ENCODE measurements around the gene RASSF7.

RASSF7 gene

GRCh38 chr11:598005-598680 is 37.4 kb downstream of the RASSF7 start:
- 95 to 97% methylated on average over 30 of the region's 30 CpGs for WGBS, 2 experiments
- Histone ChIP-seq H3K36me3 (ENCODE audit: control insufficient read depth, insufficient read depth, low read length) (peaks cover 64% of the 10 kb centered on the region), H3K9me3 (ENCODE audit: control insufficient read depth, low read length) (no peaks in the 10 kb centered on the region), H3K4me3 (ENCODE audit: insufficient read depth, low read depth, low read length) (no peak overlapping the region), H3K4me1 (ENCODE audit: control insufficient read depth, insufficient read depth, low read length) (no peaks in the 10 kb centered on the region), H3K27ac (ENCODE audit: insufficient read depth, low read depth, low read length, poor library complexity, severe bottlenecking) (no peak overlapping the region), H3K27me3 (ENCODE audit: control insufficient read depth, insufficient read depth, low read length, poor library complexity, severe bottlenecking) (no peaks in the 10 kb centered on the region)

- no peaks in the 10 kb centered on the region for H3K27me3 ChIP-seq (ENCODE audit: control insufficient read depth, insufficient read depth, low read length, poor library complexity, severe bottlenecking)
- no peak overlapping the region for H3K4me3 ChIP-seq (ENCODE audit: insufficient read depth, low read depth, low read length)
- no peak overlapping the region for H3K27ac ChIP-seq (ENCODE audit: insufficient read depth, low read depth, low read length, poor library complexity, severe bottlenecking)
- H3K9me3 ChIP-seq (ENCODE audit: control insufficient read depth, low read length), result no peaks in the 10 kb centered on the region
- H3K4me1 ChIP-seq (ENCODE audit: control insufficient read depth, insufficient read depth, low read length), result no peaks in the 10 kb centered on the region
- 94 to 96% methylated on average over 23 of the region's 23 CpGs for WGBS, 2 experiments
- peaks cover 50% of the 10 kb centered on the region for H3K36me3 ChIP-seq (ENCODE audit: control insufficient read depth, insufficient read depth, low read length)
Observed at GRCh38 chr11:601573-602245, 40.9 kb downstream of the RASSF7 start.

- H3K27me3 ChIP-seq (ENCODE audit: control insufficient read depth, insufficient read depth, low read length, poor library complexity, severe bottlenecking), result no peaks in the 10 kb centered on the region
- H3K9me3 ChIP-seq (ENCODE audit: control insufficient read depth, low read length), result no peaks in the 10 kb centered on the region
- no peaks in the 10 kb centered on the region for H3K4me1 ChIP-seq (ENCODE audit: control insufficient read depth, insufficient read depth, low read length)
- no peak overlapping the region for H3K27ac ChIP-seq (ENCODE audit: insufficient read depth, low read depth, low read length, poor library complexity, severe bottlenecking)
- no peak overlapping the region for H3K4me3 ChIP-seq (ENCODE audit: insufficient read depth, low read depth, low read length)
- WGBS, 2 experiments, result 93 to 95% methylated on average over 13 of the region's 13 CpGs
- peaks cover 60% of the 10 kb centered on the region for H3K36me3 ChIP-seq (ENCODE audit: control insufficient read depth, insufficient read depth, low read length)
Observed at GRCh38 chr11:603154-603553, 42.4 kb downstream of the RASSF7 start.

GRCh38 chr11:605286-606129 is 44.7 kb downstream of the RASSF7 start:
- Histone ChIP-seq H3K4me3 (ENCODE audit: insufficient read depth, low read depth, low read length) (no peak overlapping the region), H3K9me3 (ENCODE audit: control insufficient read depth, low read length) (no peaks in the 10 kb centered on the region), H3K4me1 (ENCODE audit: control insufficient read depth, insufficient read depth, low read length) (no peaks in the 10 kb centered on the region), H3K36me3 (ENCODE audit: control insufficient read depth, insufficient read depth, low read length) (peaks cover 64% of the 10 kb centered on the region), H3K27me3 (ENCODE audit: control insufficient read depth, insufficient read depth, low read length, poor library complexity, severe bottlenecking) (no peaks in the 10 kb centered on the region), H3K27ac (ENCODE audit: insufficient read depth, low read depth, low read length, poor library complexity, severe bottlenecking) (no peak overlapping the region)
- WGBS, 2 experiments, result 95 to 97% methylated on average over 33 of the region's 33 CpGs

- Histone ChIP-seq H3K27me3 (ENCODE audit: control insufficient read depth, insufficient read depth, low read length, poor library complexity, severe bottlenecking) (no peaks in the 10 kb centered on the region), H3K9me3 (ENCODE audit: control insufficient read depth, low read length) (no peaks in the 10 kb centered on the region), H3K27ac (ENCODE audit: insufficient read depth, low read depth, low read length, poor library complexity, severe bottlenecking) (no peak overlapping the region), H3K4me1 (ENCODE audit: control insufficient read depth, insufficient read depth, low read length) (no peaks in the 10 kb centered on the region), H3K4me3 (ENCODE audit: insufficient read depth, low read depth, low read length) (no peak overlapping the region), H3K36me3 (ENCODE audit: control insufficient read depth, insufficient read depth, low read length) (peaks cover 59% of the 10 kb centered on the region)
- WGBS, 2 experiments, result 95 to 97% methylated on average over 19 of the region's 19 CpGs
Observed at GRCh38 chr11:606245-606644, 45.5 kb downstream of the RASSF7 start.

- H3K4me3 ChIP-seq (ENCODE audit: insufficient read depth, low read depth, low read length), result no peak overlapping the region
- 96 to 97% methylated on average over 35 of the region's 35 CpGs for WGBS, 2 experiments
- peaks cover 53% of the 10 kb centered on the region for H3K36me3 ChIP-seq (ENCODE audit: control insufficient read depth, insufficient read depth, low read length)
Observed at GRCh38 chr11:607020-607780, 46.4 kb downstream of the RASSF7 start.

GRCh38 chr11:607971-608659 is 47.3 kb downstream of the RASSF7 start:
- Histone ChIP-seq H3K4me3 (ENCODE audit: insufficient read depth, low read depth, low read length) (no peak overlapping the region), H3K27me3 (ENCODE audit: control insufficient read depth, insufficient read depth, low read length, poor library complexity, severe bottlenecking) (no peaks in the 10 kb centered on the region), H3K36me3 (ENCODE audit: control insufficient read depth, insufficient read depth, low read length) (peaks cover 53% of the 10 kb centered on the region), H3K9me3 (ENCODE audit: control insufficient read depth, low read length) (no peaks in the 10 kb centered on the region), H3K4me1 (ENCODE audit: control insufficient read depth, insufficient read depth, low read length) (no peaks in the 10 kb centered on the region), H3K27ac (ENCODE audit: insufficient read depth, low read depth, low read length, poor library complexity, severe bottlenecking) (no peak overlapping the region)
- WGBS, 2 experiments, result 95 to 96% methylated on average over 45 of the region's 45 CpGs

More at GRCh38 chr11:607020-607780, 46.4 kb downstream of the RASSF7 start:
- Histone ChIP-seq H3K4me1 (ENCODE audit: control insufficient read depth, insufficient read depth, low read length) (no peaks in the 10 kb centered on the region), H3K9me3 (ENCODE audit: control insufficient read depth, low read length) (no peaks in the 10 kb centered on the region), H3K27ac (ENCODE audit: insufficient read depth, low read depth, low read length, poor library complexity, severe bottlenecking) (no peak overlapping the region), H3K27me3 (ENCODE audit: control insufficient read depth, insufficient read depth, low read length, poor library complexity, severe bottlenecking) (no peaks in the 10 kb centered on the region)

GRCh38 chr11:608791-609251 is 48.1 kb downstream of the RASSF7 start:
- no peaks in the 10 kb centered on the region for H3K4me1 ChIP-seq (ENCODE audit: control insufficient read depth, insufficient read depth, low read length)
- no peak overlapping the region for H3K27ac ChIP-seq (ENCODE audit: insufficient read depth, low read depth, low read length, poor library complexity, severe bottlenecking)
- 94% methylated on average over 28 of the region's 28 CpGs for WGBS, 2 experiments
- H3K9me3 ChIP-seq (ENCODE audit: control insufficient read depth, low read length), result no peaks in the 10 kb centered on the region
- peaks cover 52% of the 10 kb centered on the region for H3K36me3 ChIP-seq (ENCODE audit: control insufficient read depth, insufficient read depth, low read length)
- H3K27me3 ChIP-seq (ENCODE audit: control insufficient read depth, insufficient read depth, low read length, poor library complexity, severe bottlenecking), result no peaks in the 10 kb centered on the region
- H3K4me3 ChIP-seq (ENCODE audit: insufficient read depth, low read depth, low read length), result no peak overlapping the region

- Histone ChIP-seq H3K27me3 (ENCODE audit: control insufficient read depth, insufficient read depth, low read length, poor library complexity, severe bottlenecking) (no peaks in the 10 kb centered on the region), H3K9me3 (ENCODE audit: control insufficient read depth, low read length) (no peaks in the 10 kb centered on the region), H3K36me3 (ENCODE audit: control insufficient read depth, insufficient read depth, low read length) (peaks cover 47% of the 10 kb centered on the region), H3K4me1 (ENCODE audit: control insufficient read depth, insufficient read depth, low read length) (no peaks in the 10 kb centered on the region), H3K4me3 (ENCODE audit: insufficient read depth, low read depth, low read length) (no peak overlapping the region), H3K27ac (ENCODE audit: insufficient read depth, low read depth, low read length, poor library complexity, severe bottlenecking) (no peak overlapping the region)
- 95 to 96% methylated on average over 28 of the region's 28 CpGs for WGBS, 2 experiments
Observed at GRCh38 chr11:609341-609811, 48.6 kb downstream of the RASSF7 start.

Data from ectodermal cell (in vitro differentiated cells).